HG02973 (cell line): ENCODE data around the gene DOK7.

Source experiments
- ATAC-seq: cut with Tn5 transposase; IDR thresholded peaks from one replicate; pipeline ENCODE4 v1.9.1; 2021; ENCODE audit warnings: moderate library complexity; ENCODE audit not compliant: unreplicated experiment

The DOK7 gene

GRCh38 chr4:3462790-3463415, at the start of gene DOK7:
DOK7 (plus strand) TSS chr4:3463306; CDS start chr4:3463376, 70 bp downstream.
- no peak for ATAC-seq

DNA sequence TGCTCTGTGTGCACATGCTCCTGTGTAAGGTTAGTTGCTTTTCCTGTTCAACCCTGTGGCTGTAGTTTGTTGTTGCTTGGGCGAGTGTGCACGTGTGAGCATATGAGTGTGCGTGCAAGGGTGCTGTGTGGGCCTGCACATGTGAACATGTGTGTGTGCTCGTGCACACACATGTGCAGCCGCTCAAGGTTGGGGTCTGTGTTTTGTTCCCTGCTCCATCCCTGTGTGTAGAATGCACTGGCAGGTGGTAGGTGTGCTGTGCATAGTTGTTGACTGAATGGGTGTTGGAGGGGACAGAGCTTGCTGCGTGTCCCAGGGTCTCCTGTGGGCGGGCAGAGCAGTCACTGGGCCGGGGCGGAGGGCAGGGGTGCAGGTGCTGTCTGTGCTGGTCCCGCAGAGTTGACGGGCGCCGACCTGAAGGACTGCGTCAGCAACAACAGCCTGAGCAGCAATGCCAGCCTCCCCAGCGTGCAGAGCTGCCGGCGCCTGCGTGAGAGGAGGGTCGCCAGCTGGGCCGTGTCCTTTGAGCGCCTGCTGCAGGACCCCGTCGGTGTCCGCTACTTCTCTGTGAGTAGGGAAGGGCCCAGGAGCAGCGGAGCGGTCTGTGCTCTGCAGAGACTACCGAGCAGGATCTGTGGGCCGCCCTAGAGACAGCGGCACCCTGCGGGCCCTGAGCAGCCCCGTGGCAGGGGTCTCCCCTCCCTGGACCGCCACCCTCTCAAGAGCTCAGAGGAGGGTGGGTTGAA, 49.3 kb upstream of the DOK7 start:
- no peak for ATAC-seq

GRCh38 chr4:3414421-3415279, 48.5 kb upstream of the DOK7 start:
- no peak for ATAC-seq

DNA sequence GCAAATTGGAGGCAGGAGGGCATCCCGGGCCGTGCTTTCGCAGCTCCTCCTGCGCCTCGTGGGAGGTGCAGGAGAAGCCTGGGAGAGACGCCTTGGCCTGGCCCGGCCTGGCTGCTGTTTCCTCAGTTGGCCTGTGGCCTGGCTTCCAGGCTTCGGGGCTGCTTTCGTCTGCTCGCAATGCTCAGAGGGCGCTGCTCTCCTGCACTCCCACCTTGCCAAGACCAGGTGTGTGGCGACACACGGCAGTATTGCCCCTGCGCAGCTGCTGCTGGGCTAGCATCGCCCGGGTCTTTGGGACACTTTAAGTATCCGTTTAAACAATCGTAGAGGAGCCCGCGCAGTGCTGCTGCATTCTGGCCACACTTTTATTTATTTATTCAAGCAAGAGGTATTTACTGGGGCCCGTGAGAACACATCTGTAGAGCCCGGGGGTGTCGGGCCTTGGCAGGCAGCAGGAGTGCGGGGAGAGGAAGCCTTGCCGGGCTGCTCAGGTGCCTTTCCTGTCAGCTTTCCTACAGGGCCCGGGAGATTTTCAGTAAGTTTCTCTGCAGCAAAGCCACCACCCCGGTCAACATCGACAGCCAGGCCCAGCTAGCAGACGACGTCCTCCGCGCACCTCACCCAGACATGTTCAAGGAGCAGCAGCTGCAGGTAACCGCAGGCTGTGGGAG, 47.5 kb upstream of the DOK7 start:
- ATAC-seq: no peak

DNA sequence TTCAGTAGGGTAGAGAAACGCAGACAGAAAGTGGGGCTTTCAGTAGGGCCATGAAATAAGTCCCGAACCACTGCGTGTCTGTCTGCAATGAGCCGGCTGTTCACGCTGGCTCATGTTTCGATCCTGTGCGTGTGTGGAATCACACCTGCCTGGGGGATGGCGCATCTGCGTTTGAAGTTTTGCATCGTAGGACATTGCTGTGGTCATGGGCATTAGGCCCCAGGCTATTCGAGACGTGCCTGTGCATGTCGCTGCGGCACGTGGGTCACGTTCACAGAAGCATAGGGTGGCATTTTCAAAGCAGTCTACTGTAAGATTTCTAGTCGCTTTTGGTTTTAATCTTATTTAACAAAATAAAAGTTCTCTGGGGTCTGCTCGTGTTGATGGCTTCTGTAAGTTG, 46.8 kb upstream of the DOK7 start:
- no peak for ATAC-seq

DNA sequence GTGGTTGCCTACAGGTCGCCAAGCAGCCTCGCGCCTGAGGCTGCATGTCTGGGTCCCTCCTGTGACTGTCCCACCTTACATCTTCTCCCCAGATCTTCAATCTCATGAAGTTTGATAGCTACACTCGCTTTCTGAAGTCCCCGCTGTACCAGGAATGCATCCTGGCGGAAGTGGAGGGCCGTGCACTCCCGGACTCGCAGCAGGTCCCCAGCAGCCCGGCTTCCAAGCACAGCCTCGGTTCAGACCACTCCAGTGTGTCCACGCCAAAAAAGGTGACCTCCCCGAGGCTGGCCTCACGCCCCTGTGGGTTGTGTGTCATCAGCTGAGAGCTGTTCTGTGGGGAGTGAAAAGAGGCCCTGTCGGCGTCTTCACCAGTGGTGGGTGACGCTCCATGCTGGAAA, 46.3 kb upstream of the DOK7 start:
- no peak for ATAC-seq

DNA sequence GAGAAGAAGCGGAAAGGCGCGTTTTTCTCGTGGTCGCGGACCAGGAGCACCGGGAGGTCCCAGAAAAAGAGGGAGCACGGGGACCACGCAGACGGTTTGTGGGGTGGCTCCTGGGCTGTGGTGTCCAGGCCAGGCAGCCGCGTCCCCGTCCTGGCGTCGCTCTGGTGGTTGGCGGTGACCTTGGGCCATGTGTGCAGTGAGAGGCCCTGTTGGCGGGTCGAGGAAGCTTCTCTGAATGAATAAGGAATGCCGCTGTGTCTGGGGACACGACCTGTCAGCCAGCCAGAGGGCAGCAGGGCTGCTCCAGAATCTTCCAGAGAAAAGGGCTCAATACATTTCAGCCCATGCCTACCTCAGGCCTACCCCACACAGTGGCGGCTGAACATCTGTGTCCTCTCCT, 45.7 kb upstream of the DOK7 start:
- no peak for ATAC-seq

DNA sequence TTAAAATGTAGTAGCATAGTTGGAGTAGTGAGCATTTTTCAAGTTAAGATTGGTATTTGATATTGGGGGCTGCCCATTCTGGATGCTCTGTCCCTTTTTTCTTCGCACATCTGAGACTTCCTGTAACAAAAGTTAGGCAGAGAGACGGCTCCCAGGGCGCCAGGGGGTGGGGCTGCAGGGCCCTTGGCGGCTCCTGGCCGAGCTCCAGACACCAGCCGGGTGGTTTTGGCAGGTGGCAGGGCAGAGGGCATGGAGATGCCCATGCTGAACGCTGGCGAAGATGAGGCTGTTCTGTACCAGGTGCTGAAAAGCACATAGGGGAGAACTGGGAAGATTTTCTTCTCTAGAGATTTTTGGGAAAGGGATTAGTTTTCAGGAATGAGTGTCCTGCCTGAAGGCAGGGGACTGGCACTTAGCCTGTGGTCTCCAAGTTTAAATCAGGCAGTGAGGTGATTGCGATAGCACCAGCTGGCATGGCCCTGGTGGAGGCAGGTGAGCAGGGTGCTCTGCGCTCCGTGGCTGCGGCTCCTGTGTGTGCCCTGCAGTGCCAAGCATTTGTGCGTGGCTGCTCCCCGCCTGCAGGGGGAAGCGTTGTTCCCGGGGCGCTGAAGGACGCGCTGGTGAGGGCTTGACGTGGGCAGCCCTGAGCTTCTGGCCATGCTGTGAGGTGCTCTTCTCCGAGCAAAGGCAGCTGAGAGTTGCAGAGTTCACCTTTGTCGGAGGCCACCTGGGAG, 44.9 kb upstream of the DOK7 start:
- ATAC-seq: no peak

DNA sequence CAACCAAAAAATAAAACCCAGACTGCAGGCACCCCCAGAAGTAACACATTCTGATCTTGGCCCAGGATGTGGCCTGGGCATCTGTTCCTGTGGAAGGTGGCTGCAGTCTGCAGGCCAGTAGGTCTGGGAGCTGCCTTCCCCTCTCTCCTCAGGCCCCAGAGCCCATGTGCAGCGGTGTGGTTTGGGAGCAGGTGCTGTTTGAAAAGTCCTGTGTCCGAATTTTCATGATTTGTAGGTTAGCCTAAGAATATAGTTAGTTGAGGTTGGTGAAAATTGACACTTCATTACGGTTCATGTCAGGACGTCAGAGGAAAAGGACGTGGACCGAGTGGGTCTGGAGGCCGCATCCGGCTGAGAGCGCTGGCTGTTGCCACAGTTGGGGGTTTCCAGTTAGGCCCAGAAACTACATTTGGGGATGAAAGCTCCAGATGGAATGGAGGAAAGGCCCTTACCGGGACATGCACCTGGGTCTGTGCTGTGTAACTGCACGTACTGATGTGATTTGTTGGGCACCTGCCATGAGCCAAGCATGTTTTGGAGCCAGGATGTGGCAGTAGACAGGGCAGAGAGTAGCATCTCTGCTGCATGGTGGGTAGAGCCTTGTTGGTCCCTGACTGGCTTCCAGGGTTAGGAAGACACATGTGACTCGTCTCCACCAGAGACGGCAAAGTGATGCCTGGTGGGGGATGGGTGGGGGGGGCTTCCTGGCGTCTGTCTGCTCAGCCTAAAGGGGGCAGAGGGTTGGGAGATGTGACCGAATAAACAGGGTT, 43.1 kb upstream of the DOK7 start:
- ATAC-seq: no peak

- ATAC-seq: no peak
Measured at GRCh38 chr4:3420606-3420955, 42.5 kb upstream of the DOK7 start.

DNA sequence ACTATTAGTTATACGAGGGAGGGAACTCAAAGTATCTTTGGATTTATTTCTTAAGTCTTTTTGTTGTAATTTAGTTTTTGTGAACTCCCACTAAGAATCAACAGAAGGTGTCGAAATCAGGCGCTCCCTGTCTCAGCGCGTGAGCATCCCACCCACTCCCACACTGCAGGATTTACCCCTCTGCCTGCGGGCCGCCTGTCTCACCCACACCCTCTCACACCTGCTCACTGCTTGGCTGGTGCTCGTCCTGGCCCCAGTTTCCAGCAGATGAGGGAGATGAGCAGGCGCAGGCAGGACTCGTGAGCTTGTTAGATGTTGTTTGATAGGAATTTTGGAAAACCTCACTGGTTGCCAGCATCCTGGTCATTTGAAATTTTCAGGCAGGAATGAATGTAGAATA, 42.1 kb upstream of the DOK7 start:
- ATAC-seq: no peak

GRCh38 chr4:3421470-3421869, 41.6 kb upstream of the DOK7 start:
- no peak for ATAC-seq

DNA sequence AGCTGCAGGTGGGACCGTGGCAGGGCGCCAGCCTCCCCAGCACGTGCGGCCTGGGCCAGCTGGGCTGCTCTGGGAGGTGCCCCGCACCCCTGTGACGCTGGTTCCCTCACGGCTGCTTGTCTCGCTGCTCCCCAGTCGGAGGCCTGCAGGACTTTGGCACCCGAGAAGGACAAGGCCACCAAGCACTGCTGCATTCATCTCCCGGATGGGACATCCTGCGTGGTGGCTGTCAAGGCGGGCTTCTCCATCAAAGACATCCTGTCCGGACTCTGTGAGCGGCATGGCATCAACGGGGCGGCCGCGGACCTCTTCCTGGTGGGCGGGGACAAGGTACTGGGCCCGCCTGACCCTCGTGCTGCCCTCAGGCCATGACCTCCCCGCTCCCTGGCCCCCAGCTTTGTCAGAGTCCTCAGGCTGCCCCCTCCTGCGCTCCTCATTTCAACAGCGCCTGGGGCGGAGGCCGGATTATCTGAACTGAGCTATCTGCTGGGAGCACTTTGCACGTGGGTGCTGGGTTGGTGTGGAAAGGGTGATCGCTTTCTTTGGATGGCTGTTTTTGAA, 40.8 kb upstream of the DOK7 start:
- no peak for ATAC-seq

- ATAC-seq: no peak
Measured at GRCh38 chr4:3422808-3423297, 40.3 kb upstream of the DOK7 start.

- ATAC-seq: no peak
Measured at GRCh38 chr4:3423406-3423805, 39.7 kb upstream of the DOK7 start.

GRCh38 chr4:3423952-3424351, 39.2 kb upstream of the DOK7 start:
- no peak for ATAC-seq

DNA sequence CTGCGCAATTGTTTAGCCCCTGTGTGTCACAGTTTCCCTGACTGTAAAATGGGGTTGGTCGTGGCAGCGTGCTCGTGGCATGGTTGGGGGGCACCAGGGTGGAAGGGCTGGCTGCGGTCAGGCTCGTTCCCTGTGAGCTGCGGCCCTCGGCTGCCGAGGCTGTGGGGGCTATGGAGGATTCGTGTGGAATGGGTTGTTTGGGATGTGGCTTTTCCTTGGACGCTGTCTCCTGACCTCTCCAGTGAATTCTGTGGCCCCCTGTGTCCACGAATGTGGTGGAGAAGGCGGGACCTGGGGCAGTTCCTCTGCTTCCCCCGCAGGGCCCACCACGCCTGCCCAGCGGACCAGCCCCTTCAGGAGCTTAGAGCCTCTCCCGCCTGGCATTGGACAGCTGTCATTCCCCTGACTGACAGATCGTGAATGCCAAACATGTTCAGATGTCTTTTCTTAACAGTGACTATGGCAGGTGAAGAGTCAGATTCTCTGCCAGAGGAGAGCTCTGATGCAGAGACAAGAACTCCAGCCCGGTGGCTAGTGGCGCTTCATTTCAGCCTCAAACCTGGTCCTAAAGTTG, 38.5 kb upstream of the DOK7 start:
- no peak for ATAC-seq

- no peak for ATAC-seq
Measured at GRCh38 chr4:3426465-3427133, 36.5 kb upstream of the DOK7 start.

DNA sequence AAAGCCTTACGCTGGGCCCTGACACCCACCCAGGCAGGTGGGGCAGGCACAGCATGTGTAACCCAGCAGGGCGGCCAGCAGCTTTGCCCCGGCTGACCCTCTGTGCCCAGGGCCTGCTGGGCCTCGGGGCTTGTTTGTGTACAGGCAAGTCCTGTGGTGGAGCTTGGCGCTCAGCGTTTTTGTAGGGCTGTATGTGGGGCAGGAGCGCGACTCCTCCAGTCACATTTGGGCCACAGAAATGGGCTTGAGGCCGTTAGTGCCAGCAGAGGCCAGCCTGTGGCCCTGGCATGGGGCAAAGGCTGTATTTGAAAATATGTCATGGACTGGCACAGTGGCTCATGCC, 36.0 kb upstream of the DOK7 start:
- no peak for ATAC-seq
